Activated T-cell treated with anti-CD3 and anti-CD28 coated beads, Interleukin-2, amount 50 U/mL, for 24 hours (primary cell): ENCODE measurements around the gene GSTA5.
"Not testable (repeated sequence)": the region's sequence is repeated elsewhere in the genome, so short reads cannot be mapped to it uniquely, and the experiment has no call there.

Experiments used
- DNase-seq: peaks from one replicate; pipeline ENCODE4 v3.0.0-alpha.2; 2020
- H3K27ac Mint-ChIP-seq: 2 replicates; pipeline ENCODE4 v1.8.0; 2020; ENCODE audit warnings: mild to moderate bottlenecking, mixed read lengths
- H3K27me3 Mint-ChIP-seq: 2 replicates; pipeline ENCODE4 v1.8.0; 2020; ENCODE audit warnings: mixed read lengths
- H3K36me3 Mint-ChIP-seq: 2 replicates; pipeline ENCODE4 v1.8.0; 2020; ENCODE audit warnings: low read depth, mixed read lengths
- H3K4me1 Mint-ChIP-seq: 2 replicates; pipeline ENCODE4 v1.8.0; 2020; ENCODE audit warnings: low read depth, mixed read lengths
- H3K4me3 Mint-ChIP-seq: 2 replicates; pipeline ENCODE4 v1.8.0; 2020; ENCODE audit warnings: mild to moderate bottlenecking, moderate library complexity, mixed read lengths
- H3K9me3 Mint-ChIP-seq: 2 replicates; pipeline ENCODE4 v1.8.0; 2020; ENCODE audit warnings: mixed read lengths

GSTA5 gene

GRCh38 chr6:52821842-52822241 is 18.8 kb downstream of the GSTA5 start:
- Mint-ChIP-seq H3K27ac (no peak overlapping the region), H3K4me3 (no peak overlapping the region), H3K4me1 (no peaks in the 10 kb centered on the region), H3K36me3 (no peaks in the 10 kb centered on the region), H3K9me3 (peaks cover 9% of the 10 kb centered on the region), H3K27me3 (peaks cover 10% of the 10 kb centered on the region)
- DNase-seq = no peak

- Mint-ChIP-seq H3K27me3 (peaks cover 6% of the 10 kb centered on the region), H3K27ac (no peak overlapping the region), H3K36me3 (no peaks in the 10 kb centered on the region), H3K4me3 (no peak overlapping the region), H3K4me1 (no peaks in the 10 kb centered on the region), H3K9me3 (peaks cover 9% of the 10 kb centered on the region)
- no peak for DNase-seq
These were observed 20.4 kb downstream of the GSTA5 start for GRCh38 chr6:52820198-52820597.

- DNase-seq = peak; percentile 50
- Mint-ChIP-seq H3K4me3 (no peak overlapping the region), H3K9me3 (no peaks in the 10 kb centered on the region), H3K36me3 (no peaks in the 10 kb centered on the region), H3K27me3 (peaks cover 19% of the 10 kb centered on the region), H3K27ac (no peak overlapping the region), H3K4me1 (no peaks in the 10 kb centered on the region)
These were observed 25.2 kb downstream of the GSTA5 start for GRCh38 chr6:52815167-52816092.

DNA sequence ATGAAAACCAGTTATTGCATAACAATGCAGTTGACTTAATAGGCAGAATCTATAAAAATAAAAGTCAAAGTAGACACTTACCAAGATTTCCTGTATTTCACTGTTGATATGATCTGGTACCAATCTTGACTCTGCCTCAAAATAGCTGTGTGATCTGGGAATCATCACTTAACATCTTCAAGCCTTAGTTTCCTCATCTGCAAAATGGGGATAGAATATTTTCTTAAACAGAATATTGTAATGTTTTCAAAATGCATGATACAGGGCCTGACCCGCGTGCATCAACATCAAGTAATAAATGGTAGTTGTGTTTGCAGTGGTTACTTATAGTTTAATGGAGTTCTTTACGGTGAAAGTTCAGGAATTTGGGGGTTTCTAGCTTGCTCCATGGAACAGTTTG is 26.1 kb downstream of the GSTA5 start:
- H3K36me3 Mint-ChIP-seq, H3K4me1 Mint-ChIP-seq, DNase-seq, H3K4me3 Mint-ChIP-seq, H3K27ac Mint-ChIP-seq, H3K9me3 Mint-ChIP-seq: not testable (repeated sequence)
- H3K27me3 Mint-ChIP-seq = peaks cover 19% of the 10 kb centered on the region

GRCh38 chr6:52809777-52810176 is 30.8 kb downstream of the GSTA5 start:
- not testable (repeated sequence) for H3K27ac Mint-ChIP-seq, H3K36me3 Mint-ChIP-seq, H3K4me1 Mint-ChIP-seq, H3K9me3 Mint-ChIP-seq, DNase-seq, H3K4me3 Mint-ChIP-seq
- peaks cover 36% of the 10 kb centered on the region for H3K27me3 Mint-ChIP-seq

GRCh38 chr6:52808660-52809059 is 32.0 kb downstream of the GSTA5 start:
- no peaks in the 10 kb centered on the region for H3K36me3 Mint-ChIP-seq
- H3K4me3 Mint-ChIP-seq = no peak overlapping the region
- H3K27ac Mint-ChIP-seq = no peak overlapping the region
- DNase-seq = no peak
- no peaks in the 10 kb centered on the region for H3K9me3 Mint-ChIP-seq
- H3K4me1 Mint-ChIP-seq = no peaks in the 10 kb centered on the region
- H3K27me3 Mint-ChIP-seq = peaks cover 45% of the 10 kb centered on the region

- H3K4me1 Mint-ChIP-seq, H3K36me3 Mint-ChIP-seq, H3K27ac Mint-ChIP-seq, H3K4me3 Mint-ChIP-seq, H3K9me3 Mint-ChIP-seq, DNase-seq: not testable (repeated sequence)
- H3K27me3 Mint-ChIP-seq = peaks cover 49% of the 10 kb centered on the region
These were observed 36.9 kb downstream of the GSTA5 start, which contains the start of gene GSTA1 for GRCh38 chr6:52803668-52804255. Gene GSTA1, minus strand, starts transcription at chr6:52803816. Its CDS starts 4,549 bp downstream, at chr6:52799267.

GRCh38 chr6:52802806-52803205 is 37.8 kb downstream of the GSTA5 start:
- no peak for DNase-seq
- Mint-ChIP-seq H3K4me3 (no peak overlapping the region), H3K36me3 (no peaks in the 10 kb centered on the region), H3K9me3 (no peaks in the 10 kb centered on the region), H3K27me3 (peaks cover 45% of the 10 kb centered on the region), H3K4me1 (no peaks in the 10 kb centered on the region), H3K27ac (no peak overlapping the region)

DNA sequence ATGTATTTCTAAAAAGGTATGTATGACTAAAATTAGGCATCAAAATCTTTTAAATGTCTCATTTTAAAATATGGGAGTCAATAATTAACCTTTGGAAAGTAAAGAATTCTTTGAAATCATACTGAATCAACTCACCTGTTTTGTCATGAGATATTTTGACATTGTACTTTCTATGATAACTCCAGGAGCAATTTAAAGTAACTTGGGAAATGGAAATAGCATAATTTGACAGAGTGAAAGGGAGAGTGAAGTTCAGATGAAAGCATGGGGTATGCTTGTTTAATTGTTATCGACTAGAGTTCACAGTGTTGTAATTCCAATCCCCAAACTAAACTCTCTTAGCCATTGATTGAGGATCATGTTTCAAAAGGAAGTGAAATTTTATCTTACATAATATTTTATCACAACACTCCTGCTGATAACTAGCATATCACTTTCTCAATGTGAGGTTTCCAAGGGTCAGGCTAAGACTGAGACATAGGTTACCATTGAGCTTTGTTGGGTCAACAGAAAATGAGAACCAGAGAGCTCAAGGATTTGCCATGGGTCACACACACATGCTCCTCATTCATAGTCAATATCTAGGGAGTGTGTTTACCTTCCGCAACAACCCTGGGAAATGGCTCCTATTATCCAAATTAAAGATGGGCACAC is 39.3 kb downstream of the GSTA5 start:
- H3K36me3 Mint-ChIP-seq = no peaks in the 10 kb centered on the region
- H3K27me3 Mint-ChIP-seq = peaks cover 54% of the 10 kb centered on the region
- no peaks in the 10 kb centered on the region for H3K4me1 Mint-ChIP-seq
- no peak overlapping the region for H3K4me3 Mint-ChIP-seq
- no peaks in the 10 kb centered on the region for H3K9me3 Mint-ChIP-seq
- H3K27ac Mint-ChIP-seq = no peak overlapping the region
- no peak for DNase-seq

DNA sequence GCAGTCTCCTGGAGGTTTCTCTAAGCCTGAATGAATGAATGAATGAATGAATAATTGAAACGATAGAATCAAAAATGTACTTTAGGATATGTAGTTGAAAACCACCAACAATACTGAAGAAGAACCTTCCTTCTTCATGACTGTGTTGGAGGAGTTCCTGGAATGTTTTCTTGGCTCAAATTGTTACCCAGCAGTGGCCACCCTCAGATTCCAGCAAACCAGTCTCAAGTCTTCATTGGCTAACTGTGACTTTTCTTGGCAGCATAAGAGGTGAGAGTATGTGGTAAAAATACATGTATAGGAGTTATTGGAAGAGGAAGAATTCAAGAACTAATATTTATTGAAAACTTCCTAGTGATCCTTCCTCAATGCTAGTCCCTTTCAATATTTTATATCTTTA is 41.3 kb downstream of the GSTA5 start:
- not testable (repeated sequence) for H3K4me1 Mint-ChIP-seq, H3K4me3 Mint-ChIP-seq, DNase-seq, H3K9me3 Mint-ChIP-seq, H3K36me3 Mint-ChIP-seq, H3K27ac Mint-ChIP-seq
- peaks cover 58% of the 10 kb centered on the region for H3K27me3 Mint-ChIP-seq

- not testable (repeated sequence) for DNase-seq, H3K4me1 Mint-ChIP-seq
These were observed 46.2 kb downstream of the GSTA5 start for GRCh38 chr6:52794366-52794765.

DNA sequence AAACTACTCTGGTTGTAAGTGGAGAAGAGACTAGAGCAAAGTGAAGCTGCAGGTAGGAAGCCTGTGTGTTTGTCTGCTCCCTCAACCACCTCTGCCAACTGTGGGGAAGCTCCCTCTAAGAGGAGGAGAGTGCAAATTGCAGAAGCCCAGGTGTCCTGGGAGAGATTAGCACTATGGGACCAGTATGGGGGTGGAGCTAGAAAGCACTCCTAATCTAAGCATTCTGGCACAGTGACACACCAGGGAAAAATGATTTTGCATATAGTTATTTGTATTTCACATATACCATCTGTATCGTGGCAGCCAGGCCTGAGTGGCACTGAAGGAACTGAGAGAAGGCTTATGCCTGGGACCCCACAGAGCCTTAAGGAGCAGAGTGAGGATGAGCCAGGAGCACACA is 49.8 kb downstream of the GSTA5 start:
- DNase-seq = no peak
- Mint-ChIP-seq H3K36me3 (no peaks in the 10 kb centered on the region), H3K9me3 (no peaks in the 10 kb centered on the region), H3K27me3 (peaks cover 18% of the 10 kb centered on the region), H3K27ac (no peak overlapping the region), H3K4me1 (no peaks in the 10 kb centered on the region), H3K4me3 (no peak overlapping the region)

More at GRCh38 chr6:52794366-52794765, 46.2 kb downstream of the GSTA5 start:
- H3K9me3 Mint-ChIP-seq, H3K36me3 Mint-ChIP-seq, H3K4me3 Mint-ChIP-seq, H3K27ac Mint-ChIP-seq: not testable (repeated sequence)
- peaks cover 32% of the 10 kb centered on the region for H3K27me3 Mint-ChIP-seq

- DNase-seq, H3K4me1 Mint-ChIP-seq, H3K27ac Mint-ChIP-seq, H3K4me3 Mint-ChIP-seq, H3K9me3 Mint-ChIP-seq, H3K36me3 Mint-ChIP-seq: not testable (repeated sequence)
- peaks cover 13% of the 10 kb centered on the region for H3K27me3 Mint-ChIP-seq
These were observed 51.0 kb downstream of the GSTA5 start for GRCh38 chr6:52789658-52790057.

DNA sequence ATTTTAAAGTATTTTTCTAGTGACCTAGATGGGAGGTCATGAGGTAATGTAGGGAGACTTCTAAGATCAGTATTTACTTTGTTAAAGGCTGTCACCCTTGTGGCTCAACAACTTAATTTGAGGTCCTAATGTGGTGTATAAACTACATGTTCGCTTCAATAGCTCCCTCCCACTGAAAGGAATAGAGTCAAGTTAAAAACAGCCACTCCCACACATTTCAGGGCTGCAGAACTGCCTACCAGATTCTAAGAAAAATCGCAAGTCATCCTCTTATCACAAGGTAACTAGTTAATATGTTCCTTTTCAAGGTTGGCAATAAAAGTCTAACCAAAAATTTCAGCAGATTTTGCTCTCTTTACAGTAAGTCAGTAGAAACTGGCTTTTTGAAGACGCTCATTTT is 52.1 kb downstream of the GSTA5 start:
- no peaks in the 10 kb centered on the region for H3K4me1 Mint-ChIP-seq
- H3K4me3 Mint-ChIP-seq = no peak overlapping the region
- H3K27ac Mint-ChIP-seq = no peak overlapping the region
- no peaks in the 10 kb centered on the region for H3K36me3 Mint-ChIP-seq
- no peaks in the 10 kb centered on the region for H3K9me3 Mint-ChIP-seq
- peaks cover 10% of the 10 kb centered on the region for H3K27me3 Mint-ChIP-seq
- DNase-seq = no peak

- Mint-ChIP-seq H3K27me3 (peaks cover 10% of the 10 kb centered on the region), H3K36me3 (no peaks in the 10 kb centered on the region), H3K4me3 (no peak overlapping the region), H3K27ac (no peak overlapping the region), H3K4me1 (no peaks in the 10 kb centered on the region), H3K9me3 (no peaks in the 10 kb centered on the region)
- DNase-seq = no peak
These were observed 52.7 kb downstream of the GSTA5 start for GRCh38 chr6:52787917-52788316.
